ENCODE data around the gene KBTBD12. TPM values are rescaled to one million over a fixed set of nuclear protein-coding genes. Genes with fewer than 3 reads are reported as not detected.

KBTBD12 gene
- total RNA-seq, 2 experiments from 2014 or later = not detected

GRCh38 chr3:127990461-127990860, 75.4 kb downstream of the KBTBD12 start:
- Mint-ChIP-seq H3K4me3 (no peak overlapping the region), H3K27ac (no peak overlapping the region), H3K4me1 (no peaks in the 10 kb centered on the region), H3K9me3 (no peaks in the 10 kb centered on the region), H3K36me3 (no peaks in the 10 kb centered on the region), H3K27me3 (no peaks in the 10 kb centered on the region)
- DNase-seq (no peak), ATAC-seq (ENCODE audit: low read depth) (no peak)
- POLR2A ChIA-PET = no interaction called here

- ATAC-seq (ENCODE audit: low read depth) (no peak), DNase-seq (no peak)
- Mint-ChIP-seq H3K27ac (no peak overlapping the region), H3K4me3 (no peak overlapping the region), H3K36me3 (no peaks in the 10 kb centered on the region), H3K27me3 (no peaks in the 10 kb centered on the region), H3K9me3 (no peaks in the 10 kb centered on the region), H3K4me1 (no peaks in the 10 kb centered on the region)
- POLR2A ChIA-PET = no interaction called here
These were observed 76.2 kb downstream of the KBTBD12 start for GRCh38 chr3:127991251-127991650.

GRCh38 chr3:127991681-127992080, 76.6 kb downstream of the KBTBD12 start:
- Mint-ChIP-seq H3K4me3 (no peak overlapping the region), H3K36me3 (no peaks in the 10 kb centered on the region), H3K9me3 (no peaks in the 10 kb centered on the region), H3K4me1 (no peaks in the 10 kb centered on the region), H3K27ac (no peak overlapping the region), H3K27me3 (peaks cover 2% of the 10 kb centered on the region)
- ATAC-seq (ENCODE audit: low read depth) (no peak), DNase-seq (no peak)
- POLR2A ChIA-PET = no interaction called here

- no peaks in the 10 kb centered on the region for H3K36me3 Mint-ChIP-seq
- H3K27ac Mint-ChIP-seq = no peak overlapping the region
- H3K4me1 Mint-ChIP-seq = no peaks in the 10 kb centered on the region
- DNase-seq = no peak
- ATAC-seq (ENCODE audit: low read depth) = no peak
- POLR2A ChIA-PET = no interaction called here
- H3K27me3 Mint-ChIP-seq = peaks cover 3% of the 10 kb centered on the region
- no peak overlapping the region for H3K4me3 Mint-ChIP-seq
- H3K9me3 Mint-ChIP-seq = no peaks in the 10 kb centered on the region
These were observed 77.1 kb downstream of the KBTBD12 start for GRCh38 chr3:127992127-127992526.

- Mint-ChIP-seq H3K4me3 (no peak overlapping the region), H3K27me3 (peaks cover 3% of the 10 kb centered on the region), H3K9me3 (no peaks in the 10 kb centered on the region), H3K27ac (no peak overlapping the region), H3K4me1 (no peaks in the 10 kb centered on the region), H3K36me3 (no peaks in the 10 kb centered on the region)
- ATAC-seq (ENCODE audit: low read depth) = no peak
- POLR2A ChIA-PET = no interaction called here
- no peak for DNase-seq
These were observed 79.0 kb downstream of the KBTBD12 start for GRCh38 chr3:127994011-127994410.

- DNase-seq (no peak), ATAC-seq (ENCODE audit: low read depth) (no peak)
- Mint-ChIP-seq H3K36me3 (no peaks in the 10 kb centered on the region), H3K9me3 (no peaks in the 10 kb centered on the region), H3K27me3 (peaks cover 3% of the 10 kb centered on the region), H3K4me3 (no peak overlapping the region), H3K4me1 (no peaks in the 10 kb centered on the region), H3K27ac (no peak overlapping the region)
- POLR2A ChIA-PET = no interaction called here
These were observed 82.0 kb downstream of the KBTBD12 start for GRCh38 chr3:127997016-127997415.

GRCh38 chr3:127997961-127998360, 82.9 kb downstream of the KBTBD12 start:
- POLR2A ChIA-PET = no interaction called here
- Mint-ChIP-seq H3K4me3 (no peak overlapping the region), H3K27me3 (peaks cover 4% of the 10 kb centered on the region), H3K36me3 (no peaks in the 10 kb centered on the region), H3K4me1 (no peaks in the 10 kb centered on the region), H3K9me3 (no peaks in the 10 kb centered on the region), H3K27ac (no peak overlapping the region)
- ATAC-seq (ENCODE audit: low read depth) (no peak), DNase-seq (no peak)

GRCh38 chr3:127998596-127998995, 83.6 kb downstream of the KBTBD12 start:
- no peak for DNase-seq
- Mint-ChIP-seq H3K4me3 (no peak overlapping the region), H3K9me3 (no peaks in the 10 kb centered on the region), H3K36me3 (no peaks in the 10 kb centered on the region), H3K4me1 (no peaks in the 10 kb centered on the region), H3K27me3 (peaks cover 9% of the 10 kb centered on the region), H3K27ac (no peak overlapping the region)
- POLR2A ChIA-PET = no interaction called here
- no peak for ATAC-seq (ENCODE audit: low read depth)

- POLR2A ChIA-PET = no interaction called here
- peaks cover 9% of the 10 kb centered on the region for H3K27me3 Mint-ChIP-seq
- ATAC-seq (ENCODE audit: low read depth) = no peak
- no peaks in the 10 kb centered on the region for H3K4me1 Mint-ChIP-seq
- DNase-seq = no peak
- no peak overlapping the region for H3K4me3 Mint-ChIP-seq
- H3K27ac Mint-ChIP-seq = no peak overlapping the region
- H3K36me3 Mint-ChIP-seq = no peaks in the 10 kb centered on the region
- H3K9me3 Mint-ChIP-seq = no peaks in the 10 kb centered on the region
These were observed 84.6 kb downstream of the KBTBD12 start for GRCh38 chr3:127999509-128000106.

- no peaks in the 10 kb centered on the region for H3K4me1 Mint-ChIP-seq
- no peak overlapping the region for H3K27ac Mint-ChIP-seq
- peaks cover 8% of the 10 kb centered on the region for H3K27me3 Mint-ChIP-seq
- no peaks in the 10 kb centered on the region for H3K36me3 Mint-ChIP-seq
- ATAC-seq (ENCODE audit: low read depth) = no peak
- DNase-seq = no peak
- H3K4me3 Mint-ChIP-seq = no peak overlapping the region
- H3K9me3 Mint-ChIP-seq = no peaks in the 10 kb centered on the region
- POLR2A ChIA-PET = no interaction called here
These were observed 86.5 kb downstream of the KBTBD12 start for GRCh38 chr3:128001576-128001975.

- Mint-ChIP-seq H3K27ac (no peak overlapping the region), H3K4me1 (no peaks in the 10 kb centered on the region), H3K36me3 (no peaks in the 10 kb centered on the region), H3K27me3 (peaks cover 9% of the 10 kb centered on the region), H3K4me3 (no peak overlapping the region), H3K9me3 (no peaks in the 10 kb centered on the region)
- no peak for DNase-seq
- no peak for ATAC-seq (ENCODE audit: low read depth)
- POLR2A ChIA-PET = no interaction called here
These were observed 89.6 kb downstream of the KBTBD12 start for GRCh38 chr3:128004661-128005060.

- Mint-ChIP-seq H3K4me1 (peaks cover 1% of the 10 kb centered on the region), H3K27me3 (peaks cover 12% of the 10 kb centered on the region), H3K27ac (no peak overlapping the region), H3K36me3 (no peaks in the 10 kb centered on the region), H3K9me3 (no peaks in the 10 kb centered on the region), H3K4me3 (no peak overlapping the region)
- no peak for DNase-seq
- POLR2A ChIA-PET = no interaction called here
- ATAC-seq (ENCODE audit: low read depth) = no peak
These were observed 91.3 kb downstream of the KBTBD12 start for GRCh38 chr3:128006061-128007032.

- POLR2A ChIA-PET = no interaction called here
- H3K4me3 Mint-ChIP-seq = no peak overlapping the region
- peaks cover 12% of the 10 kb centered on the region for H3K27me3 Mint-ChIP-seq
- no peak for DNase-seq
- peaks cover 4% of the 10 kb centered on the region for H3K4me1 Mint-ChIP-seq
- no peak overlapping the region for H3K27ac Mint-ChIP-seq
- H3K36me3 Mint-ChIP-seq = no peaks in the 10 kb centered on the region
- H3K9me3 Mint-ChIP-seq = no peaks in the 10 kb centered on the region
- ATAC-seq (ENCODE audit: low read depth) = no peak
These were observed 92.0 kb downstream of the KBTBD12 start for GRCh38 chr3:128007033-128007424.
